ENCODE results near the gene CD151. TPM values are rescaled to one million over a fixed set of nuclear protein-coding genes. Genes with fewer than 3 reads are reported as not detected.

Gene CD151
- polyA plus RNA-seq, 1 of the 3 experiments (the other 2 are of a cell fraction): 922 TPM

GRCh38 chr11:816433-816779 is 16.3 kb upstream of the CD151 start:
- H3K9me3 ChIP-seq: no peaks in the 10 kb centered on the region
- CTCF ChIA-PET: interaction anchor here (1.3 kb wide), 1 partner anchor 108 kb away, joined by 5 read pairs; no protein-coding TSS in a partner anchor
- no peaks in the 10 kb centered on the region for H3K9me2 ChIP-seq
- peaks cover 34% of the 10 kb centered on the region for H3K79me2 ChIP-seq (ENCODE audit: insufficient read depth)
- peaks cover 30% of the 10 kb centered on the region for H4K20me1 ChIP-seq (ENCODE audit: insufficient read depth)
- peaks cover 21 to 24% of the 10 kb centered on the region in 2 experiments for H3K36me3 ChIP-seq (replicated peaks in 1 of 2; ENCODE audit: control insufficient read depth in 1 of 2, insufficient read depth in 2 of 2, low read length in 1 of 2)
- H3K9ac ChIP-seq: no peak overlapping the region
- no peak overlapping the region for H3K4me2 ChIP-seq
- 86% methylated on average over 11 of the region's 11 CpGs for WGBS (ENCODE audit: low lambda C conversion rate)
- no peak for TF ChIP-seq EP300 (IDR thresholded peaks at IDR 0.05; ENCODE audit: borderline replicate concordance in 1 of 2, low read depth in 1 of 2, low read length in 1 of 2)
- no peak for TF ChIP-seq NFIC (IDR thresholded peaks at IDR 0.05; ENCODE audit: borderline replicate concordance)
- no peak for TF ChIP-seq RAD21 (IDR thresholded peaks at IDR 0.05; ENCODE audit: low read length)
- TF ChIP-seq IRF3 (IDR thresholded peaks at IDR 0.05; ENCODE audit: low read depth, low read length): no peak
- TF ChIP-seq SIN3A (IDR thresholded peaks at IDR 0.05; ENCODE audit: borderline replicate concordance, low read depth, low read length): no peak
- no peak for TF ChIP-seq GABPA (IDR thresholded peaks at IDR 0.05; ENCODE audit: low read depth)
- H3F3A ChIP-seq (replicated peaks; ENCODE audit: insufficient read depth): peaks cover 31% of the 10 kb centered on the region
- DNase-seq: no peak
- no peak overlapping the region for H3K27ac ChIP-seq (ENCODE audit: low read depth in 2 of 2, low read length in 1 of 2)
- H3K4me3 ChIP-seq (ENCODE audit: low read depth in 2 of 2, low read length in 1 of 2): no peak overlapping the region
- H2AFZ ChIP-seq (ENCODE audit: low read depth): no peak overlapping the region
- peaks cover 7 to 28% of the 10 kb centered on the region in 2 experiments; a peak in 3 of 4 replicates for H3K4me1 ChIP-seq (ENCODE audit: control insufficient read depth in 1 of 2, insufficient read depth in 2 of 2, low read depth in 1 of 2, low read length in 1 of 2)
- H3K27me3 ChIP-seq (ENCODE audit: insufficient read depth): no peaks in the 10 kb centered on the region
- POLR2A ChIA-PET: no interaction called here

GRCh38 chr11:818396-819128 is 14.2 kb upstream of the CD151 start, which contains the start of gene PNPLA2:
PNPLA2 (plus strand) TSS chr11:818914; CDS start chr11:819719, 805 bp downstream.
- Histone ChIP-seq H3K27ac (ENCODE audit: low read depth in 2 of 2, low read length in 1 of 2) (peak within 1 kb of the TSS; percentile 73 to 75), H3K9me3 (no peaks in the 10 kb centered on the region), H3K4me2 (peak within 1 kb of the TSS; percentile 98), H3K9ac (peak within 1 kb of the TSS; percentile 83), H4K20me1 (ENCODE audit: insufficient read depth) (peaks cover 28% of the 10 kb centered on the region), H3K4me1 (ENCODE audit: control insufficient read depth in 1 of 2, insufficient read depth in 2 of 2, low read depth in 1 of 2, low read length in 1 of 2) (peaks cover 14 to 26% of the 10 kb centered on the region in 2 experiments; a peak in 3 of 4 replicates), H3F3A (replicated peaks; ENCODE audit: insufficient read depth) (peaks cover 20% of the 10 kb centered on the region), H2AFZ (ENCODE audit: low read depth) (peak within 1 kb of the TSS; percentile 82; the same call in 1 of the 2 replicates), H3K79me2 (ENCODE audit: insufficient read depth) (peaks cover 26% of the 10 kb centered on the region), H3K36me3 (replicated peaks in 1 of 2; ENCODE audit: control insufficient read depth in 1 of 2, insufficient read depth in 2 of 2, low read length in 1 of 2) (peaks cover 3 to 5% of the 10 kb centered on the region in 2 experiments), H3K4me3 (ENCODE audit: low read depth in 2 of 2, low read length in 1 of 2) (peak within 1 kb of the TSS; percentile 71 to 79), H3K27me3 (ENCODE audit: insufficient read depth) (no peaks in the 10 kb centered on the region), H3K9me2 (no peaks in the 10 kb centered on the region)
- POLR2A ChIA-PET: interaction anchor here (0.7 to 2.7 kb wide), 15 partner anchors 9 to 123 kb away, joined by 3 to 34 read pairs (median 6); partner anchors contain the start of genes CD151, CEND1, CRACR2B and DEAF1
- no peak for DNase-seq
- TF ChIP-seq JUND (IDR thresholded peaks at IDR 0.05): no peak
- TF ChIP-seq FOXM1 (IDR thresholded peaks at IDR 0.05; ENCODE audit: low read depth): no peak
- no peak for TF ChIP-seq RFX5 (IDR thresholded peaks at IDR 0.05; ENCODE audit: low read length)
- no peak for TF ChIP-seq EP300 (IDR thresholded peaks at IDR 0.05; ENCODE audit: borderline replicate concordance in 1 of 2, low read depth in 1 of 2, low read length in 1 of 2)
- no peak for TF ChIP-seq YY1 (IDR thresholded peaks at IDR 0.05; ENCODE audit: low read depth)
- 59% methylated on average over 18 of the region's 20 CpGs for WGBS (ENCODE audit: low lambda C conversion rate)
- CTCF ChIA-PET: interaction anchor here (0.8 to 1.7 kb wide), 10 partner anchors 9 to 123 kb away, joined by 3 to 9 read pairs (median 4); partner anchors contain the start of genes CD151, CRACR2B, DEAF1 and RPLP2

Measured in SK-N-SH (cell line).